GM19025 (cell line): ENCODE measurements around the gene GPAT2.
A peak's percentile ranks its signal among the peaks of the same experiment; 100 is the strongest.
"Not testable (repeated sequence)": the region's sequence is repeated elsewhere in the genome, so short reads cannot be mapped to it uniquely, and the experiment has no call there.

Experiments
- ATAC-seq: cut with Tn5 transposase; IDR thresholded peaks from one replicate; pipeline ENCODE4 v1.9.1; 2021; ENCODE audit warnings: mild to moderate bottlenecking, low read depth, moderate library complexity; ENCODE audit not compliant: unreplicated experiment

The GPAT2 gene

DNA sequence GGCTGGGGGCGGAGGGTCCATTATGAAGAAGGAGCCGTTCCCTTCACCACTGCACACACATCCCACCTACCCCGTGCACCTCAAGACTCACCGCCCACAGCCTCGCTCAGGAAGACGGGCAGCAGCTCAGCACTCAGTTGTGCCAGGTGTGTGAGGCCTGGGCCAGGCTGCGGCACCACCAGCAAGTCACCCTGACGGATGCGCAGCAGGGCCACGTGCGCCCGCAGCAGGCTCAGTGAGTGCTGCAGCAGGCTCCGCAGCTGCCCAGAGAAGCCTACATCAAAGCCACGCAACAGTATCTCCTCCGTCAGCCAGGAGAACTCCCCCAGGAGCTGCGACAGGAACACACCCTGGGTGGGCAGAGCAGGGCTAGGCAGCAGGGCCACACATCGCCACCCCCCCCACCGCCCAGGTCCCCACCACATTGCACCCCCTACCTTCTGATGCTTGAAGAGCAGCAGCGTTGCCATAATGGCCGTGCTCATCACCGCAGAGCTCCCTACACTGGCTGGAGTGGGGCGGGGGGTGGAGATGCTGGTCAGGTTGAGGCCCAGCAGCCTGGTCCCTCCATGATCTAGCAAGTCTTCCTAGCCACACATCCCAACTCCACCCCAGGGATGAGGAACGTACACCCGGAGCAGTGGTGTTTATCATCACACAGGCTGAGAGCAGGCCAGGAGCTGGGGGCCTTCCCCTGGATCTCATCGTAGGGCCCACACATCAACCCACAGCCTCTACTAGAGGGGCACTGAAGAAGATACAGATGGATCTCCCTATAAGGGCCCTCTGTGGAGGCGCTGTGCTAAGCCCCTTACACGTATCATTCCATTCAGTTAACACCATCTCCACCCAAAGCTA is 10.2 kb downstream of the GPAT2 start:
- ATAC-seq = no peak

DNA sequence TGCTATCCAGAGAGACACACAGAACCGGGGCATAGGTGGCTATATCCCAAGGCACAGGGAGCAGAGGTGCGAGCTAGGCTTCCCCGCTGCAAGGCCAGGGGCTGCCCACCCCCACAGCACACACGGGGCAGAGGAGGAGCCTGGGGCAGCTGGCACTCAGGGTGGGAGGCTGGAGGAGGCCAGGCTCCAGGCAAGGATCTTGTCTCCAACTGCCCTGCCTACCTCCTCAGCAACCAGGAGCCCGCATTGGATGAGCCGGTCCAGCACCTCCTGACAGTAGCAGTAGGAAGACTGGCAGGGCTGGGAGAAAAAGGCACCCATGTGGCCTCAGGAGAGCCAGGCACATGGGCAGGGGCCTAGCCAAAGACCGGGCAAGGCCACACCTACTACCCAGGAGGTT is 11.0 kb downstream of the GPAT2 start:
- ATAC-seq = not testable (repeated sequence)

DNA sequence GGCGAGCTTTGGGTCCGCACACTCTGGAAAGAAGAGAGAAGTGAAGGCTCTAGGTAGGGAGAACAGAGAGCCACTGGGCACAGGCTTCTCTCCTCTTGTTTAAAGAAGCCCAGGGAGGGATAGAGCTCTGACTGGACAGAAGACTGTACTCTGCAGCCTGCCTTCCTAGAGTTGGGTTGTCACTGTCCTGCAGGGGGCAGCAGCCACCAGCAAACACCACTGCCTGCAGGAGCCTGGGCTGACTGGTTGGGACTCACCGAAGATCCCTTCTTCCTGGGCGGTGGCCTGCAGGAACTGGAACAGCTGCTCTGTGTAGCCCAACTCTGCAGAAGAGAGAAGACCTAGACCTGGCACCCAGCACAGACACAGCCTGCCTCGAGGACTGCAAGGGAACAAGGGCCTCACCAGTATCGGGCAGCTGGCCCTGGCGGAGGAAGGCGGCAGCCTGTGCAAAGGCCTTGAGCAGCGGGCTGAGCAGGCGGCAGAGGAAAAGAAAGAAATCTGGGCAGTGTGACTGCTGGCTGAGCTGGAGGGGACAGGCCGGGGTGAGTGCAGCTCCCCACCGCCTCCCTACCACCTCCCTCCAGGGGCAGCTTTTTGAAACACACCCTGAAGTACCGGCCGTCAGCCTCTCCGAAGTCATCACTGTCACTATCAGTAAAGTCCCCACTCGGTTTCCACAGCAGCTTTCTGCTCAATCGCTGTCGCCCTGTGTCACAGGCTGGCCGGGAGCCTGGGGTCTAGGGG is 11.8 kb downstream of the GPAT2 start:
- ATAC-seq = peak; percentile 74

DNA sequence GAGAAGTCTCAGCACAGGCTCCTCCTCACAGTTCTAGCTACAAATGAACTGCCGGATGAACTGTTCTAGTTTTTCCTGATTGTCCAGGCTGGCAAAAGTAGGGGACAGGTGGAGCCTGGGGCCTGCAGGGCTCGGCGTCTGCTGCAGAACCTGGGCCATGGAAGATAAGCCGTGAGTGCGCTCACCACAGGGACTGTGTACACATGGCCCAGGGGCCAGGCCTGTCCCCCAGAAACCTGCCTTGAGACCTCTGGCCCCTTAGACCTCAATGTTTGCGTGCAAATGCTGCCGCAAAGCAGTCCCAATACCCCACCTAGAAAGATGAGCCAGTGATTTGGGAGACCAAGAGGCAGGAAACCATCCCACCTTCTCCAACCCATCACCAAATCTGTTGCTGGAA is 12.6 kb downstream of the GPAT2 start:
- not testable (repeated sequence) for ATAC-seq

DNA sequence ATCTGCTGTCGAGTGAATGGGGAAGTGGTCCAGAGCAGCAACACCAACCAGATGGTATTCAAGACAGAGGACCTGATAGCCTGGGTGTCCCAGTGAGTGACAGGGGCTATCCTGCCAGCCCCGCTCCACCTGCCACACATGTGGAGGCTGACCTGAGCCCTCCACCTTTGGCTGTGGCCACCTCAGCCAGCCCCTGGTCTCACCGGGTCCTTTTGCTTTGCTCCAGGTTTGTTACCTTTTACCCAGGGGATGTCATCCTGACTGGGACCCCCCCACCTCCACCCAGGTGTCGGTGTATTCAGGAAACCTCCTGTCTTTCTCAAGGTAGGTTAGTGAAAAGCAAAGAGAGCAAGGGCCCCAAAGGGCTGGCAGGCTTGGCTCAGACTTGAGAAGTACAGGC is 13.6 kb downstream of the GPAT2 start:
- not testable (repeated sequence) for ATAC-seq

DNA sequence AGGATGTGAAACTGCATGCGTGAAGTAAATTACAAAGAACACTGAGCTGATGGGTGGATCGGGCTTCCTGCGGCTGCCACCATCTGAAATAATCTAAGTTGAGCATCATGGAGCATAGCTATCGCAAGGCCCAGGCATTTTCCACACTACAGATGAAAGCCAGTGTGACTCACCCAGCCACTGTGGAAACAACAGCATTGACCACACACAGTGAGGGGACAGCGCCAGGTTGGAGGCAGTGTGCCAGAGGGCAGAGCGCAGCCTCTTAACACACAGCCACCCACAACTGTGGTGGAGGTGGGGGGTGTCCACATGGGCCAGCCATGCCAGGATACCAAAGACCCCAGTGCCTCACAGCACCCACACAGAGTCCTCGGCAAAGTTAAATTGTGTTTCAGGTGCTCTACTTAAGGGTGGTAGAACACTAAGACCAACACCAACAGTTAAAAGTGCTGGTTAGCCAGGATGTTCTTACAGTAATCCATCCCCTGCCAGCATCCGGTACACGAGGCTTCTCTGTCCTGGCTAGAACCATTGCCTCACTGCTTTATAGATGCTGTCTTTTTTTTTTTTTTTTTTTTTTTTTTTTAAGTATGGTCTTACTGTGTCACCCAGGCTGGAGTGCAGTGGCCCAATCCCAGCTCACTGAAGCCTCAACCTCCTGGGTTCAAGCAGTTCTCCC is 14.7 kb downstream of the GPAT2 start:
- not testable (repeated sequence) for ATAC-seq

DNA sequence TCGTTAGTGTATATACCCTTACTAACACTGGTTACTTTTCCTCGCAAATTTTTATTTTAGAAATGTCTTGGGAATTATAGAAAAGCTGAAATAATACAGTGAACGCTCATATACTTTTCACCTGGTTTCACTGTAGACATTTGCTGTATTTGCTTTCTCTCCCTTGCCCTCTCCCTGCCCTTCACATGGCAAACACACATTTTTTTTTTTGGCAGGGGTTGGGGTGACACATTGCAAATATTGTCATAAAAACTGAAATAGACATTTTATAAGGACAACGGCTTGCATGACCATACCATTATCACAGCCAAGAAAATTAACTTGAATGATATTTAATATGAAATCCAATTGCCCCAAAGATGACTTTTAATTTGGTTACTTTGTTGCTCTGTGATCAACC is 18.4 kb downstream of the GPAT2 start:
- not testable (repeated sequence) for ATAC-seq

DNA sequence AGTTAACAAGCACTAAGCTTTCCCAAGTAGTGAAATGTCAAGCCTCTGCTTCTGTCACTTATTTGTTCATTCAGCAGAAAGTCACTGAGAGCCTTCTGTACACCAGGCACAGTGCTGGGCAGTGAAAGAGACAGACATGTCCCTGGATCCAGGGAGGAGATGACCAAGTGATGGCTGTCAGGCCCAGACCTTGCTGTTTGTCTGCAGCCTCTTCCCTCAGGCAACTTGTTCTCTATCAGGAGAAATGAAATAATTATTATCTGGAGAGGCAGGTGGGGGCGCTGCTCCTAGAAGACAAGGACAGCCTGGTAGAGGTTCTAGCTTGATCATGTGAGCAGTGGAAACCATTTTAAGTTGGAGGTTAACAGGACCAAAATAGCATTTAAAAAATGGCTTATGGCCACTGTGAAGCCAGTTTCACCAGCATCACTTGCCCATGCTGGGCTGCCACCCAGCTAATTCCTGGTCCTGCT is 21.9 kb downstream of the GPAT2 start:
- ATAC-seq = not testable (repeated sequence)

DNA sequence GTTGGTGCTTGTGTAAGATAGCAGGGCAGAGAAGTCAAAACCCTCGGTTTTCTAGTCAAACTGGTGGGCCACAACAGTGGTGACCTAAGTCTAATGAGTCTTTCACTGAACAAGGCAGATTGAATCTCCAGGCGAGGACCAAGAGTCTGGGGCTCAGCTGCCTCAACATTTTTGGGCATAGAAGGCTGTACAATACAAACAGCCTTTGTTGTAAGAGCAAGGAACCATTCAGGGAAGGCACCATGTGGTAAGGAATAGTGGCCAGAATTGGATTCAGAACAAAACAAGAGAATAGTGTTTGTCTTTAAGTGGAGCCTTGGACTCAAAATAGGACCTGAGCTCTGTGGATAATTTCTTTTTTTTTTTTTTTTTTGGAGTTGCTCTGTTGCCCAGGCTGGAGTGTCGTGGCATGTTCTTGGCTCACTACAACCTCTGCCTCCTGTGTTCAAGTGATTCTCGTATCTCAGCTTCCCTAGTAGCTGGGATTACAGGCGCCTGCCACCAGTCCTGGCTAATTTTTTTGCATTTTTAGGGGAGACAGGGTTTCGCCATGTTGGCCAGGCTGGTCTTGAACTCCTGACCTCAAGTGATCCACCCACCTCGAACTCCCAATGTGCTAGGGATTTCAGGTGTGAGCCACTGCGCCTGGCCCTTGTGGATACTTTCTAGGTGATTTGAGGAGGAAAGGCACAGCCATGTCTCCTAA is 22.5 kb downstream of the GPAT2 start:
- ATAC-seq = not testable (repeated sequence)

DNA sequence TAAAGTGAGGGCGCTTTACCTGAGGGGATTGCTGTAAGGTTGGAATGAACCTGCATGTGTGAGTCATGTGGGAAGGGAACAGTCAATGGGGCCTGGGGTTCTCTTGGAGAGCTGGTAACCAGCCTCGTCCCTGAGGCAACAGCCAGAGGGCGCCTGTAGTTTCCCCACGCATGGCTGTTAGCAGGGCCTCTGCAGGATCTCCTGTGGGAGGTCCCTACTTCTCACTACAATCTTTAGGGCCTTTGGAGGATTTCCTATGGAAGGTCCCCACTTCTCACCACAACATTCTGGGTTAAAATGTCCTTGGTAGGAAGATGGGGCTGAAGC is 23.6 kb downstream of the GPAT2 start:
- peak; percentile 20 for ATAC-seq

DNA sequence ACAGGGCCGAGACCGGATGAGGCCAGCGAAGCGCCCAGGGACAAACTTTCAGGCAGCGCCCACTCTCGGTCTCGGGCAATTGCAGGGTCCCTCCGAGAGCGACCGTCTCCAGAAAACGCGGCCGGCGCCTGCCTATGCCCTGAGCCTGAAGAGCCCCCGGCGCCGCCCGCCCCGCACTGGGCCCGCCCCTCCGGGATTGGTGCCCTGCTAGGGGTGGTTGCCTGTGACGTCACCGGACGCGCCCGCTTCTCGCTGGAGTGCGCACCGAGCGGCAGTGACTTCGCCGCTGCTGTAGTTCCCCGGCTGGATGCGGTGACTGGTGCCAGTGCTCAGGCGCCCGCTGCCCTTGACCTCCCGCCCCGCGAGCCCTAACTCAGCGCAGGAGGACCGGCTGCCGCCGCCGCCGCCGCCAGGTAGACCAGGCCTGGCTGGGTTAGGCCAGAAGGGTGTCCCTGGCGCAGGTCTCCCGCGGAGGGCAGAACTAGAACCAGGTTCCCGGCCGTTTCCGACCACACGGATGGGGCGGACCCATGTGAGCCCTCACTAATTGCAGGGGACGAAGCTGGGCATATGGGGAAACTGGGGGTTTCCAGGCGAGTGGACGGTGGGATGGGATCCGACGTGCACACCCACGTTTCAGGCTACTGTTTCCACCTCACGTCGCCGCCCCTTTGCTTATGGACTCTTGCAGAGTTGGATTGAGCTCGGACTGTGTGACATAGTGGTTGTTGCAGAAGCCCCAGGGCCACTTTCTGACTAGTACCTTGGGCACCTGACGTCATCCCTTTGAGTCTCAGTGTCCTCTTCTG is 24.2 kb downstream of the GPAT2 start:
- ATAC-seq = peak; percentile 99

DNA sequence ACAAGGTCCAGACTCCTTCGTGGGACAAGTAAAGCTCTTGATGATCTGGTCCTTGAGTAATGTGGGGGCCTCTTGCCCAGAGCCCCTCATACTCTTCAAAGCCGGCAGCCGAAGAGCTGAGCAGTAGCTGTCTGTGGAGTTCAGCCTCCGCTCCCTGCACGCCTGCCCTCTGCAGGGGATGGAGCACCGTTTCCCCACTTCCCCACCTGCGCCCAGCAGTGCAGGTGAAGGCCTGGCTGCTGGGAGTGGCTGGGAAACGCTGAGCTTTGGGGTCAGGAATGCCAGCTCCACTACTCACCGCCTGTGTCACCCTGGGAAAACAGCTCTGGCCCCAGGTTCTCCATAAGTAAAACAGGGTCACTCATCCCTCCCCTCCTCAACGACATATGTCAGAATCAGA is 24.9 kb downstream of the GPAT2 start:
- not testable (repeated sequence) for ATAC-seq

DNA sequence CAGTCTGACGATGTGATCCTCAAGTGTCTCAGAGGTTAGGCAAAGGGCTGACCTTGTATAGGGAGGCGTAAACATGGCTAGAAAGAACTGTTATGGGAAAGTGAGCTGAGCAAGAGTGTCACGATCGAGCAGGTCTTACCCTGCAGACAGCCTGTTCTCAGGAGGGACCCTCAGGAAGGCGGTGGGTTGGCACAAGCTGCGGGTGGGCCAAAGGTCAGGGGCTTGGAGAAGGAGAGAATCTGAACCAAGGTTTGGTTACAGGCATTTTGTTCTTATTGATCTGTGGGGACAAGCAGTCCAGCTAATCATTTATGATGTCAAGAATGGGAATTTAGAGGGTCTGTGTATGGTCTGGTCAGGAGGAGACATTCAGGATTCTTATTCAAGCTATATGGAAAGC is 26.7 kb downstream of the GPAT2 start:
- not testable (repeated sequence) for ATAC-seq

DNA sequence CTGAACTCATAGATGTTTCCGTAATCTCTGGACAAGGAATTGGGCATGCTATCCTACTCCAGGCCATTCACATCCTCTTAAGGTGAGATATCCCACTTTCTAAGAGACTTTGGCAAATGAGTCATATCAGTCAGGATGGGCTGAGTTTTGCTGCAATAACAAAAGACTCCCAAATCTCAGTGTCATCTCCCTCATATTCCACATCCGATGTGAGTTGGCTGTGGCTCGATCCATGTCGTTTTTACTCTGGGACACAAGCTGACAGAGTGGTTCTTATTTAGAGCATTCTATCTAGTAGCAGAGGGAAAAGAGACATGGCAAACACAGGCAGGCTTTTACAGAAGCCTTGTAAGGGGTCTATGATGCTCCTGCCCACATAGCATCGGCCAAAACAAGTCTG is 28.5 kb downstream of the GPAT2 start:
- not testable (repeated sequence) for ATAC-seq

DNA sequence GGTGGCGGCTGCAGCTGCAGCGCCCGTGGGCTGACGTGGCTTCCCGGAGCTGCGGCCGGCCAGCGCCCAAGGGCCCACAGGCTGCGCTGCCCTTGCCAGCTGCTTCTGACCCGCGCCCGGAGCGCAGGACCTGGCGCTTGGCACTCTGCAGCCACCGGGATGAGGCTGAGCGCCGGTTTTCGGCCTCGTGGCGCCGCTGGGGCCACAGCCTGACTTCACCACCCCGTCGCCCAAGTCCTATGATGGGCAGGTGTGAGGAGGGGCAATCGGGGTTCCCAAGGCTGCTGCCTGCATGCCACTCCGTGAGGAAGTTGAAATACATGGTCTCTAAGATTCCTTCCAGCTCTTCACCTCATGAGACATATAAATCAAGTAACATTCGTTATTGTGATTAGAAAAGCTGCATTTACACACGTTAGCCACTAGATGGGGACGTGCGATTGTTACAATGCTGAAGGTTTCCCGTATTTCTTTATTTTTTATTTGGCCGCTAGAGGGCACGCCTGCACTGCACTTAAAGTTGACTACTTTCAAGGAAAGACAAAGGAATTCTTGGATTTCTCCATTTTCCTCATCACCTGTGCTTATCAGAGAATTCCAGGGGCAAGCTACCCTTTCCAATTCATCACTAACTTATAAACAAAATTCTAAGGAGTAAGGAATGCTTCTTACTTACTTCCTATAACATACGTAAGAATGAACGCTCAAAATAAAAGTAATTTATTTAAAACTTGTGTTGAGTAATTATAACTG is 42.0 kb downstream of the GPAT2 start:
- ATAC-seq = peak; percentile 31

DNA sequence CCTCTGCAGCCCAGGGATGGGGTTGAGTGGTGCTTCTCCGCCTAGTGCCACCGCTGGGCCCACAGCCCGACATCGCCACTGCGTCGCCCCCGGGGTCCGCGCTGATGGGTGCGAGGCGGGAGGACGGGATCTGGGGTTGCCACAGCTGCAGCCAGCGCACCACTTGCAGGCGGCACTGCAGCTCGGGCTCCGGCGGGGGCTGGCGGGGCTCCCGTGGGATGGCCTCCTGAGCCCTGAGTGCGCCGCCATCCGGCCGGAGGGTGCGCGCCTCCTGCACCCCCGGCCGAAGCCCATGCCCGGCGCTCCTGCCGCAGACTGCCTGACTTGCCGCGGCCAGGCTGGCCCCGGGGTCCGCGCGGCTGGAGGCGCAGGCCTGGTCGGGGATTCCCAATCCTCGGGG is 42.6 kb downstream of the GPAT2 start:
- peak; percentile 38 for ATAC-seq

DNA sequence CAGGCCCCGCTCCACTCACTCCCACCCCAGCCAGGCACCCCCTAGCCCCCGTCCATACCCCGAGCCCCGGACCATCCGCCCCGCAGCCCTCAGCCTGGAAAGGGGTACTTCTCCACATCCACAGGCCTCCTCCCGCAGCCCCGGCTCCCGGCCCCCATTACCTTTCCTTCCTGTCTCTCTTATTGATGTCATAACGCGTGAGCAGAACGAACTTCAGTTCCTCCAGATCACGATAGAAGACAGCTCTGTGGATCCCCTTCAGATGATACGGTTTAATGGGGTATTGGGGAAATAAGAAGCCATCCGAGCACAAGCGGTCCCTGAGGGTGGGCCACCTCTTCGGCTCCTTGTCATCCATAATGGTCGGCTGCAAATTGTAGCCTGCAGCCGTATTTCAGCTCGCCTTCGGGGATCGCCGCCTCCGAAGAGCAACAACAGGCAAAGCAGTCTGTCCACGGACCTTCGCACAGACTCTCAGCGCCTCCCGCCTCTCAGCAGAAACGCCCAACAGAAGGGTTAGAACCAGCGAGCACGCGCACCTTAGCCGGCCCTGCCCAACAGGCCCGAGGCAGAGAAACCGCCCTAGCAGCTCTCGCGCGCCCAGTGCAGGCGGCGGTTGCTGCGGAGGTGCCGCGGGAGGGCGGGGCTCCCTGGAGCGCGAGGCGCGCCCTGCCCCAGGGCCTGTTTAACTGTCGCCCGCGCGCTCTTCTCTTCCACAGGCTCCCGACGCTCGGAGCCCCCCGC is 43.2 kb downstream of the GPAT2 start, which contains the start of gene ANKRD36C:
TSS of gene ANKRD36C (minus strand) at position 474 of the 744 bp plus-strand sequence. CDS start at position 358, 116 bp downstream.
- peak; percentile 94 for ATAC-seq

DNA sequence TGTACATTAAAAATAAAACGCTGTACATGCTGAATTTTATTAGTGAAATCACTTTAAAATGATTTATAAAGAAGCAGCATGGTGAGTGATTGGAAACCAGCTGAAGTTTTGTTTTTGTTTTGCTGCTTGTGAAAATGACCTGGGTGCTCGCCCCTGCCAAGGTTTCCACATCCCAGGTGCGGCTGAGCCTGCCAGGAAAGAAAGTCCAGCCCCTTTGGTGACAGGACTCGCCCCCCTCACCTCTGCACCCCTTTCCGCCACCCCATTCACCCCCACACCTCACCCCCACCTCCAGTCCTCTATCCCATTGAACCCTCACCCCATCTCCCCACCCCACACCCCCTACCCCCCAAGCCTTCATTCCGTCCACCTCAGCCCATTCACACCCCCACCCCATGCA is 43.8 kb downstream of the GPAT2 start:
- ATAC-seq = not testable (repeated sequence)
